Measurements from ENCODE around the gene B3GALT6.

- TF ChIP-seq EGR1 (IDR thresholded peaks at IDR 0.05) (no peak), YY1 (IDR thresholded peaks at IDR 0.05; ENCODE audit: low read depth) (no peak), USF1 (IDR thresholded peaks at IDR 0.05) (no peak), CREB1 (IDR thresholded peaks at IDR 0.05; ENCODE audit: low read depth) (no peak), EP300 (IDR thresholded peaks at IDR 0.05; ENCODE audit: borderline replicate concordance) (no peak), REST (IDR thresholded peaks at IDR 0.05; ENCODE audit: low read depth) (no peak), TAF1 (IDR thresholded peaks at IDR 0.05; ENCODE audit: low read depth) (no peak), NFIC (IDR thresholded peaks at IDR 0.05) (no peak)
- TF ChIP-seq, protein P1, sequence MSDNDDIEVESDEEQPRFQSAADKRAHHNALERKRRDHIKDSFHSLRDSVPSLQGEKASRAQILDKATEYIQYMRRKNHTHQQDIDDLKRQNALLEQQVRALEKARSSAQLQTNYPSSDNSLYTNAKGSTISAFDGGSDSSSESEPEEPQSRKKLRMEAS (IDR thresholded peaks at IDR 0.05): no peak
These were observed 6.1 kb downstream of the B3GALT6 start for GRCh38 chr1:1237874-1238701.
